SK-N-SH treated with all-trans-retinoic acid at 6 μM for 48 hours (cell line): ENCODE results near the gene DNAJC17.

Experiments used
- ZC3H10 ChIP-seq: fragments of 250-450 bp; sonication (Bioruptor Pico); IDR thresholded peaks from 2 replicates; pipeline ENCODE4 v1.5.1; 2021; ENCODE audit warnings: mild to moderate bottlenecking, moderate library complexity
- ZFP30 ChIP-seq: fragments of 450-650 bp; formaldehyde crosslinking; IDR thresholded peaks from 2 replicates; pipeline ENCODE4 v1.5.0; 2022; ENCODE audit warnings: mild to moderate bottlenecking, moderate library complexity
- TF ChIP-seq, protein P1 (sequence below): fragments of 250-450 bp; sonication (Bioruptor Pico); IDR thresholded peaks from 2 replicates; pipeline ENCODE4 v1.5.1; 2020; ENCODE audit warnings: low read depth, mild to moderate bottlenecking, moderate library complexity

DNA sequence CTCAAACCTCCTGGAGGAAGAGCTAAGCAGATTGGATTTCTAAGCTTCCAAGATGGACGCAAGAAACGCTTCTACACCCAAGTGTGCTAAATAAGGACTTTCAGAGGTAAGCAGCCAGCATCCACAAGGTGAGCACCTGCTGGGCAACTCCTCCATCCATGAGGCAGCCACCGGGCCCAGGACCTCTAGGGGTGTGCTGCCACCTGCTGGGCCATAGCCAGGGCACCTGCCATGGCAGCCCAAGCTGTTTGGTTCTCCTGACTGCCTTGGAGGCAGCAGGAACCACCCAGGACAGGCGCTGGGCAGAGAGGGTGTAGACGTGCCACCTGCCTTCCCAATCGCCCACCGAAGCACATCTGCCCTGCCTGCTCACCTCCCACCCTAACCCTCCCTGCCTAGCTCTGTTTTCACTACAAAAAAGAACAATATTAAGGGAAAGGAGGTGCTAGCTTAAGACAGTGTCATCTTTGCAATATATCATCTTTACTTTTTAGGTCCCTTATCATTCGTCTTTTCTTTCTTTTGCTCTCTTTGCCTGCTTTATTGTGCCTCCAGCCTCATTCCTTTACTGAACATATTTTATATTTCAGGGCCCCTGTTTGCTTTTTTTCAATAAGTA is 24.6 kb downstream of the DNAJC17 start:
- no peak for TF ChIP-seq ZFP30 (CRISPR knock-in tag)
- TF ChIP-seq ZC3H10, result no peak
- TF ChIP-seq, protein P1, sequence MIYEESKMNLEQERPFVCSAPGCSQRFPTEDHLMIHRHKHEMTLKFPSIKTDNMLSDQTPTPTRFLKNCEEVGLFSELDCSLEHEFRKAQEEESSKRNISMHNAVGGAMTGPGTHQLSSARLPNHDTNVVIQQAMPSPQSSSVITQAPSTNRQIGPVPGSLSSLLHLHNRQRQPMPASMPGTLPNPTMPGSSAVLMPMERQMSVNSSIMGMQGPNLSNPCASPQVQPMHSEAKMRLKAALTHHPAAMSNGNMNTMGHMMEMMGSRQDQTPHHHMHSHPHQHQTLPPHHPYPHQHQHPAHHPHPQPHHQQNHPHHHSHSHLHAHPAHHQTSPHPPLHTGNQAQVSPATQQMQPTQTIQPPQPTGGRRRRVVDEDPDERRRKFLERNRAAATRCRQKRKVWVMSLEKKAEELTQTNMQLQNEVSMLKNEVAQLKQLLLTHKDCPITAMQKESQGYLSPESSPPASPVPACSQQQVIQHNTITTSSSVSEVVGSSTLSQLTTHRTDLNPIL (CRISPR knock-in tag), result no peak
